Stimulated activated CD4-positive, alpha-beta T cell treated with anti-CD3 and anti-CD28 coated beads, Interleukin-1b, Interleukin-23, amount 100 ng/mL, for 1 hour (primary cell): ENCODE data around the gene HHIP.
"Not testable (repeated sequence)": the region's sequence is repeated elsewhere in the genome, so short reads cannot be mapped to it uniquely, and the experiment has no call there.

Experiments used
- DNase-seq, 2 donors: peaks; one replicate each; pipeline ENCODE4 v3.0.0-alpha.2; 2020; ENCODE audit warnings: low read depth in 2 of 2

The HHIP gene

DNA sequence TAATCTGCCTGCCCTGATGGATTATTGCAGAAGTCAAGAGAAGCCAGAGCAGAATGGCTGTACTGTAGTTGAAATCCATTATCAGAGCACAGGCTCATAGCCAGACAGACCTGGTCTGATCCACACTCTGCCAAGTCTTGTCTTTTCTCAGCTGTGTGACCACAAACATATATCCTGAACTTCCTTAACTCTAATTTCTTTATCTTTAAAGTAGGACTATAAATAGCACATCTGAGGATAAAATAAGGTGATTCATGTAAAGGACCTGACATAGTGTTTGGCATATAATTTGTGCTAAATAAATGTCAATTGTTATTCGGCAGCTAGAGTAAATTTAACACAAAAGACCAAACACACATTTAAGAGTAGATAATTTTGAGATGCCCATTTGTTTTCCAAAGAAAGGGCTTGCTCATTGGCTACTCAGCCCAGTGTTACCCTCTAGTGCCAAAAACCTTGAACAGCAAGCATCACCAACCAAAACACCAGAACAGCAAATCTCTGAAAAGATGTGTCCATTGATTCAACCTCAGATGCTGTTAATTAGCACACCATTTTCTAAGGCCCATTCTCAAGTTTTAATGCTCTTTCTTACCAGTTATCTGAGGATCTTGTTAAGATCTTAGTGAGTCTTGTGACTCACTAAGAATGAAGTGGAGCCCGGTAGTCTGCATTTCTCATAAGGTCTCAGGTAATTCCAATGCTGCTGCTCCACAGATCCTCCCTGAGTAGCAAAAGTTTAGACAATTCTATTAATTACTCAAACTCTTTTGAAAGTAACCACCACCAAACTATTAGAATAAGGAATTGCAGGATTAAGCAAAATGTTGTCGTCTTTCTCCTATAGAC is 108.8 kb downstream of the HHIP start:
- no peak for DNase-seq

DNA sequence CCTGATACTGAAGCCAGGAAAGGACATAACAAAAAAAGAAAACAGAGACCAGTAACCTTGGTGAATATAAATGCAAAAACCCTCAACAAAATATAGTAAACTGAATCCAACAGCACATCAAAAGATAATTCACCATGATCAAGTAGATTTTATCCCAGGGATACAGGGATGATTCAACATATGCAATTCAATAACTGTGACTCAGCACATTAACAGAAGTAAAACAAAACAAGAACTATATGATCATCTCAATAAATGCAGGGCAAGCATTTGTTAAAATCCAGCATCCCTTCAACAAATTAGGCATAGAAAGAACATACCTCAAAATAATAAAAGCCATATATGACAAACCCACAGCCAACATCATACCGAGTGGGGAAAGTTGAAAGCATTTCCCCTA is 112.0 kb downstream of the HHIP start:
- DNase-seq = no peak

GRCh38 chr4:144768809-144769208 is 122.9 kb downstream of the HHIP start:
- not testable (repeated sequence) for DNase-seq

DNA sequence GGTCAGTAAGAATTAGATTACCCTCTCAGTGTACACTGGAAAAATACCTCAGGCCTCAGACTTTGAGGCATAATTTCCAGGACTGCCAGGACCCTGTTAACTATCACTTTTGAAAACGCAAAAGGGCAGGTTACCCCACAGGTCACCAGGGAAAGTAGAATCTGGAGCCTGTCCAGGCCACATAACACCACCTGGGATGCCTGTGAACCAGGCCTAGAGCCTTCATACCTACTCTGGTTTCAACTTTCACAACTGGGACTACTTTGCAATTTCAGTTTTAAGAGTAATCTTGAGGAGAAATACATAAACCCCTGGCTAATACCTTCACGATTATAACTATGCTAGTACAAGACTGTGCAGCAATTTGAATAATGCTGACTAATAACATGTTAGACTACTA is 132.4 kb downstream of the HHIP start:
- no peak for DNase-seq

GRCh38 chr4:144782345-144782744 is 136.4 kb downstream of the HHIP start:
- no peak for DNase-seq

DNA sequence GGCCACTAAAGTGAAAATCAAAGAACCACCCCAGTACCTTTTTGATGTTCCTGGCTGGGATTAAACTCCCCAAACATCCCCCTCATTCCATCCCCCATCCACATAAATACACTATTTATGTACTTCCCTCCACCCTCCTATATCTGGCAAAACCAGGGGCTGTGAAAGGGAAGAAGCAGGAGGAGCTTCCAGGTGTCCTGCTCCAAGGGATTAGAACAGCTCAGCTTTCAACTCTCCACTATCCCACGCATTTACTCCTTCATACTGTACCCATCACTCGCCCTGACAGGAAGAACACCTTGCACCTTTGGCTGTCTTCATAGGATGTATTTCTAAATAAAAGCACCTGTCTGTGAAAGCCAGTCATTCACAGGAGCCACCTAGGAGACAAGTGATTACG is 140.0 kb downstream of the HHIP start:
- DNase-seq = no peak

GRCh38 chr4:144787365-144788258 is 141.7 kb downstream of the HHIP start:
- DNase-seq = no peak

- DNase-seq = no peak
Measured at GRCh38 chr4:144788469-144788868, 142.5 kb downstream of the HHIP start.

DNA sequence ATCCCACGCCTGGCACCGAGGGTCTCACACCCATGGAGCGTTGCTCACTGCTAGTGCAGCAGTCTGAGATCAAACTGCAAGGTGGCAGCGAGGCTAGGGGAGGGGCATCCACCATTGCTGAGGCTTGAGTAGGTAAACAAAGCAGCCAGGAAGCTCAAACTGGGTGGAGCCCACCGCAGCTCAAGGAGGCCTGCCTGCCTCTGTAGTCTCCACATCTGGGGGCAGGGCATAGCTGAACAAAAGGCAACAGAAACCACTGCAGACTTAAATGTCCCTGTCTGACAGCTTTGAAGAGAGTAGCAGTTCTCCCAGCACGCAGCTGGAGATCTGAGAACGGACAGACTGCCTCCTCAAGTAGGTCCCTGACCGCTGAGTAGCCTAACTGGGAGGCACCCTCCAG is 146.0 kb downstream of the HHIP start:
- DNase-seq = not testable (repeated sequence)
